Activated B cell treated with CpG ODN at 0.5 μM for 24 hours (primary cell): ENCODE results near the gene SPACA6. TPM values are rescaled to one million over a fixed set of nuclear protein-coding genes. Genes with fewer than 3 reads are reported as not detected.

ENCODE experiments used
- ATAC-seq: fragments of 200-7000 bp; cut with Tn5 transposase; one replicate; pipeline ENCODE4 v1.10.0; 2021; ENCODE audit warnings: low read depth, mild to moderate bottlenecking, moderate library complexity
- CTCF ChIA-PET: fragments of 350-600 bp; sonication (Branson Sonifier 250); formaldehyde crosslinking; loops from one replicate; lab custom pipeline; 2021; ENCODE audit warnings: antibody characterized with exemption; lab: Charles Lee
- POLR2A ChIA-PET: fragments of 350-600 bp; sonication (Branson Sonifier 250); formaldehyde crosslinking; loops from one replicate; lab custom pipeline; 2021; ENCODE audit warnings: antibody characterized with exemption; lab: Charles Lee
- DNase-seq: peaks from one replicate; pipeline ENCODE4 v3.0.0; 2022
- H3K27ac Mint-ChIP-seq: one replicate; pipeline ENCODE4 v1.8.0; 2020; ENCODE audit warnings: mixed read lengths
- H3K27me3 Mint-ChIP-seq: one replicate; pipeline ENCODE4 v1.8.0; 2021; ENCODE audit warnings: mixed read lengths
- H3K36me3 Mint-ChIP-seq: one replicate; pipeline ENCODE4 v1.8.0; 2021; ENCODE audit warnings: low read depth, mixed read lengths
- H3K4me1 Mint-ChIP-seq: one replicate; pipeline ENCODE4 v1.8.0; 2021; ENCODE audit warnings: mixed read lengths
- H3K4me3 Mint-ChIP-seq: one replicate; pipeline ENCODE4 v1.8.0; 2020; ENCODE audit warnings: mild to moderate bottlenecking, mixed read lengths
- H3K9me3 Mint-ChIP-seq: one replicate; pipeline ENCODE4 v1.8.0; 2020; ENCODE audit warnings: mixed read lengths
- CTCF ChIP-seq: fragments of 200-600 bp; IDR thresholded peaks from one replicate; pipeline ENCODE4 v1.8.0; 2022; ENCODE audit warnings: antibody characterized with exemption, mild to moderate bottlenecking
- intact Hi-C: fragments of 100-400 bp; cut with micrococcal nuclease; formaldehyde crosslinking; loops from one replicate; pipeline ENCODE4 v1.15.1; 2024
- total RNA-seq: library from RNA; stranded (reverse); gene quantifications from 2 replicates; pipeline ENCODE4 v1.2.3, GENCODE V29; 2022

Gene SPACA6
- total RNA-seq, 1 donor from 2014 or later: 3.2 TPM

- Mint-ChIP-seq H3K36me3 (no peaks in the 10 kb centered on the region), H3K27me3 (peaks cover 25% of the 10 kb centered on the region), H3K9me3 (no peaks in the 10 kb centered on the region), H3K27ac (no peak overlapping the region), H3K4me1 (no peaks in the 10 kb centered on the region), H3K4me3 (no peak overlapping the region)
- intact Hi-C loops: no loop called here
- TF ChIP-seq CTCF: no peak
- ChIA-PET POLR2A (no interaction called here), CTCF (interaction anchor here (1.1 kb wide), 1 partner anchor 38 kb away, joined by 3 read pairs; no protein-coding TSS in a partner anchor)
- ATAC-seq (no peak), DNase-seq (no peak)
These were observed 47.2 kb downstream of the SPACA6 start for GRCh38 chr19:51740356-51740755.

DNA sequence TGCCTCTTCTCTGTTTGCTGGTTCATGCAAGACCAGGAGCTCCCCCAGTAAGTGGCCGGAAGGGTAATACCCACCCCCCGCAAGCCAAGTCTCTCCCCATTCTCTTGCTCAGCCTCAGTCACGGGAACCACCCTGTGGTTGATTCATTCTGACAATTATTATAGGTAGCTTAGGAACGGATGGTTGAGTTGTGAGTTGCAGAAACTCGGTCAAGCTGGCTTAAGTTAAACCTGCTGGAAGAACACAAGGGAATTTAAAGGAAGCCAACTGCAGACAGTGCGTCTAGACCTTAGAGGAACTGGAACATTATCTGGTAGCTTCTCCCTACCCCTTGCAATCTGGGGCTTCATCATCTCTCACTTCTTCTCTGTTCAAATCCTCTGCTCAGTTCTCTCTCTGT lies 49.7 kb downstream of the SPACA6 start:
- POLR2A ChIA-PET: interaction anchor here (0.5 kb wide), 1 partner anchor 423 kb away, joined by 5 read pairs; no protein-coding TSS in a partner anchor

DNA sequence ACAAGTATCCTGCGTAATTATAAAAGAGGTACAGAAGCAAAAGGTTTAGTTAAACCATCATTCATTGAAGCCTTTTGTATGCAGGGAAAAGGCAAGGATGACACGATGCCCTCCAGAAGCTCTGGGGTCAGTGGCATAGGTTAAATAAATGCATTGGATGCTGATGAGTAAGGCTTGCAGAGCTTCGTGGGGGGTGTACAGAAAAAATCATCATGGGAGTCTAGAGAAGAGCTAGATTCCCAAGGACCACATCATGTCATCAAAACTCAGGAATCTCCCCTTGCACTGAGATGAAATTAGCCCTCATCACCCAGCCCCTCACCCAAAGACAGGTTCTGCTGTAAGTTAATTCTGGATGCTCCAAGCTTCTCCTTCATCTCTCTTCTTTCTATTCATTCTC lies 50.3 kb downstream of the SPACA6 start:
- DNase-seq: no peak
- no peaks in the 10 kb centered on the region for H3K36me3 Mint-ChIP-seq
- H3K9me3 Mint-ChIP-seq: no peaks in the 10 kb centered on the region
- no peaks in the 10 kb centered on the region for H3K4me1 Mint-ChIP-seq
- no peak for TF ChIP-seq CTCF
- H3K27ac Mint-ChIP-seq: no peak overlapping the region
- H3K4me3 Mint-ChIP-seq: no peak overlapping the region
- no peak for ATAC-seq
- H3K27me3 Mint-ChIP-seq: peaks cover 14% of the 10 kb centered on the region
- ChIA-PET POLR2A (no interaction called here), CTCF (no interaction called here)
- intact Hi-C loops: no loop called here

More for the DNA sequence above, 49.7 kb downstream of the SPACA6 start:
- H3K27ac Mint-ChIP-seq: no peak overlapping the region
- no peaks in the 10 kb centered on the region for H3K36me3 Mint-ChIP-seq
- no peaks in the 10 kb centered on the region for H3K4me1 Mint-ChIP-seq
- no peak for ATAC-seq
- H3K27me3 Mint-ChIP-seq: peaks cover 14% of the 10 kb centered on the region
- no peaks in the 10 kb centered on the region for H3K9me3 Mint-ChIP-seq
- intact Hi-C loops: no loop called here
- no peak for TF ChIP-seq CTCF
- DNase-seq: no peak
- CTCF ChIA-PET: no interaction called here
- no peak overlapping the region for H3K4me3 Mint-ChIP-seq

DNA sequence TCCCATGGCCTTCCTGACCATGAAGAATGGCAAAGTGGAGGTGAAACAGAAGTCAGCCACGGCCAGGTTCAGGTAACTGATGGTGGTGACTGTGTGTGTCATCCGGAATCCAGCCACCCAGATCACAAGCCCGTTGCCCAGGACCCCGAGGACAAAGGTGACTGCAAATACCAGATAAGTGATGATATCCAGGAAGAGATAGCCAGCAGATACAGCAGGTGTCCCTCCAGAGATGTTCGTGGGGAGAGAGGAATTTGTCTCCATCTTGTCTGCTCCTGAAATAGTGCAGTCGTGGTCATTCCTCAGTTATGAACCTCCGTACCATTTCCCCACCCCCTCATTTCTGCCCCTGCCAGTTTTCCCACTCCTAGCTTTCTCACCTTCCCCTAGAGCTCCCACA lies 53.6 kb downstream of the SPACA6 start:
- no peaks in the 10 kb centered on the region for H3K36me3 Mint-ChIP-seq
- peaks cover 12% of the 10 kb centered on the region for H3K27me3 Mint-ChIP-seq
- ChIA-PET POLR2A (no interaction called here), CTCF (no interaction called here)
- peaks cover 6% of the 10 kb centered on the region for H3K4me1 Mint-ChIP-seq
- H3K27ac Mint-ChIP-seq: no peak overlapping the region
- ATAC-seq (no peak), DNase-seq (no peak)
- no peak overlapping the region for H3K4me3 Mint-ChIP-seq
- no peak for TF ChIP-seq CTCF
- H3K9me3 Mint-ChIP-seq: peaks cover 3% of the 10 kb centered on the region
- intact Hi-C loops: no loop called here

- POLR2A ChIA-PET: no interaction called here
- no peak overlapping the region for H3K27ac Mint-ChIP-seq
- ATAC-seq: no peak
- intact Hi-C loops: no loop called here
- no peak overlapping the region for H3K4me3 Mint-ChIP-seq
- peaks cover 12% of the 10 kb centered on the region for H3K4me1 Mint-ChIP-seq
- no peak for DNase-seq
- H3K27me3 Mint-ChIP-seq: peaks cover 6% of the 10 kb centered on the region
- no peak for TF ChIP-seq CTCF
- H3K9me3 Mint-ChIP-seq: peaks cover 6% of the 10 kb centered on the region
- no peaks in the 10 kb centered on the region for H3K36me3 Mint-ChIP-seq
- CTCF ChIA-PET: no interaction called here
These were observed 56.8 kb downstream of the SPACA6 start for GRCh38 chr19:51749979-51750378.
